ENCODE measurements around the gene IGLL5.

DNA sequence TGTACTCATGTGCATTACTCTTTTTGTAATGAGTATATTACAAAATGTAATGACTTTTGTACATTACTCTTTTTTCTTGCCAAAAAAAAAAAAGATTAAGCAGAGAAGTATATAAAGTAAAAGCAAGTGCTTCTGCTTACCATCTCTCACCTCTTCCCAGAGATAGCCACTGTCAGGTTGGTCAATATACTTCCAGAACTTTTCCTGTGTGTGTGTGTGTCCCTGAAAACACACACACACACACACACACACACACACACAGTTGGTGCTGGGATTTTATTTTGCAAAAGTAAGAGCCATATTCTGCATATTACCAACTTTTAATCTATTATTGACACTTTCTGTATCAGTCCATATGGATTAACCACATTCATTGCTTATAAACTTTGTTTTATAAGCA lies 2.5 kb downstream of the IGLL5 start:
- TF ChIP-seq, protein P1, sequence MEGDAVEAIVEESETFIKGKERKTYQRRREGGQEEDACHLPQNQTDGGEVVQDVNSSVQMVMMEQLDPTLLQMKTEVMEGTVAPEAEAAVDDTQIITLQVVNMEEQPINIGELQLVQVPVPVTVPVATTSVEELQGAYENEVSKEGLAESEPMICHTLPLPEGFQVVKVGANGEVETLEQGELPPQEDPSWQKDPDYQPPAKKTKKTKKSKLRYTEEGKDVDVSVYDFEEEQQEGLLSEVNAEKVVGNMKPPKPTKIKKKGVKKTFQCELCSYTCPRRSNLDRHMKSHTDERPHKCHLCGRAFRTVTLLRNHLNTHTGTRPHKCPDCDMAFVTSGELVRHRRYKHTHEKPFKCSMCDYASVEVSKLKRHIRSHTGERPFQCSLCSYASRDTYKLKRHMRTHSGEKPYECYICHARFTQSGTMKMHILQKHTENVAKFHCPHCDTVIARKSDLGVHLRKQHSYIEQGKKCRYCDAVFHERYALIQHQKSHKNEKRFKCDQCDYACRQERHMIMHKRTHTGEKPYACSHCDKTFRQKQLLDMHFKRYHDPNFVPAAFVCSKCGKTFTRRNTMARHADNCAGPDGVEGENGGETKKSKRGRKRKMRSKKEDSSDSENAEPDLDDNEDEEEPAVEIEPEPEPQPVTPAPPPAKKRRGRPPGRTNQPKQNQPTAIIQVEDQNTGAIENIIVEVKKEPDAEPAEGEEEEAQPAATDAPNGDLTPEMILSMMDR (IDR thresholded peaks at IDR 0.05): no peak
- TF ChIP-seq POLR2A (IDR thresholded peaks at IDR 0.05): no peak

Measured in Peyer's patch (tissue), 4 donors.